ENCODE measurements around the gene MED17. TPM values are rescaled to one million over a fixed set of nuclear protein-coding genes. Genes with fewer than 3 reads are reported as not detected.

Gene MED17
- total RNA-seq, 1 experiment from 2014 or later: 41.1 TPM

GRCh38 chr11:93746101-93746500, 38.0 kb upstream of the MED17 start:
- no peaks in the 10 kb centered on the region for H3K9me2 ChIP-seq (ENCODE audit: insufficient read depth)
- H3K4me2 ChIP-seq (ENCODE audit: low read length): no peak overlapping the region
- ChIA-PET POLR2A (no interaction called here), RAD21 (ENCODE audit: low non-redundant PET in 1 of 2, low total read pairs in 2 of 2, uncharacterized antibody in 2 of 2, unreplicated experiment in 2 of 2) (no interaction called here), CTCF (no interaction called here)
- H3K9me3 ChIP-seq (ENCODE audit: control insufficient read depth in 1 of 2, insufficient read depth in 1 of 2, low read depth in 1 of 2, low read length in 2 of 2): no peaks in the 10 kb centered on the region
- no peaks in the 10 kb centered on the region for H3K36me3 ChIP-seq (ENCODE audit: control insufficient read depth in 1 of 2, insufficient read depth in 2 of 2, low read length in 2 of 2)
- no peak for DNase-seq (ENCODE audit: low read depth, low spot score)
- ATAC-seq: no peak
- H3K4me3 ChIP-seq (replicated peaks in 1 of 2; ENCODE audit: low read depth in 1 of 2, low read length in 2 of 2): no peak overlapping the region
- no peaks in the 10 kb centered on the region for H4K20me1 ChIP-seq (ENCODE audit: insufficient read depth)
- H3K4me1 ChIP-seq (ENCODE audit: control insufficient read depth in 1 of 2, insufficient read depth in 2 of 2, low read length in 2 of 2): peaks cover 2 to 5% of the 10 kb centered on the region in 2 experiments; a peak in 1 of 4 replicates
- H2AFZ ChIP-seq (ENCODE audit: low read depth, low read length, poor library complexity, severe bottlenecking): no peak overlapping the region
- no TSS peak for BruUV-seq (replicated peaks)
- no peak overlapping the region for H3K9ac ChIP-seq (ENCODE audit: low read length)
- no peaks in the 10 kb centered on the region for H3K27me3 ChIP-seq (ENCODE audit: insufficient read depth, low read length)
- H3K27ac ChIP-seq (ENCODE audit: low read depth, low read length): no peak overlapping the region
- peaks cover 20% of the 10 kb centered on the region for H3K79me2 ChIP-seq (ENCODE audit: insufficient read depth, low read length)
- TF ChIP-seq EZH2 (IDR thresholded peaks at IDR 0.05): no peak
- TF ChIP-seq FOSL1 (IDR thresholded peaks at IDR 0.05; ENCODE audit: low read depth): no peak
- no peak for TF ChIP-seq ZBTB33 (IDR thresholded peaks at IDR 0.05; ENCODE audit: extremely low read depth, insufficient replicate concordance, low read length)
- no peak for TF ChIP-seq SIN3A (IDR thresholded peaks at IDR 0.05; ENCODE audit: low read depth)
- no peak for TF ChIP-seq ZFX (IDR thresholded peaks at IDR 0.05)
- TF ChIP-seq TCF7L2 (IDR thresholded peaks at IDR 0.05; ENCODE audit: borderline replicate concordance, extremely low read depth, insufficient read depth, insufficient read length): no peak
- TF ChIP-seq ELF1 (IDR thresholded peaks at IDR 0.05; ENCODE audit: borderline replicate concordance, low read depth): no peak
- intact Hi-C loops (cut with micrococcal nuclease): no loop called here

- Histone ChIP-seq H4K20me1 (ENCODE audit: insufficient read depth) (no peaks in the 10 kb centered on the region), H3K79me2 (ENCODE audit: insufficient read depth, low read length) (peaks cover 12% of the 10 kb centered on the region; the same call in 1 of the 2 replicates), H3K9me2 (ENCODE audit: insufficient read depth) (no peaks in the 10 kb centered on the region), H3K4me1 (ENCODE audit: control insufficient read depth in 1 of 2, insufficient read depth in 2 of 2, low read length in 2 of 2) (peaks cover 2 to 5% of the 10 kb centered on the region in 2 experiments; a peak in 1 of 4 replicates), H3K36me3 (ENCODE audit: control insufficient read depth in 1 of 2, insufficient read depth in 2 of 2, low read length in 2 of 2) (no peaks in the 10 kb centered on the region), H3K9me3 (ENCODE audit: control insufficient read depth in 1 of 2, insufficient read depth in 1 of 2, low read depth in 1 of 2, low read length in 2 of 2) (no peaks in the 10 kb centered on the region), H3K4me3 (replicated peaks in 1 of 2; ENCODE audit: low read depth in 1 of 2, low read length in 2 of 2) (no peak overlapping the region), H3K27ac (ENCODE audit: low read depth, low read length) (no peak overlapping the region), H3K4me2 (ENCODE audit: low read length) (no peak overlapping the region), H3K27me3 (ENCODE audit: insufficient read depth, low read length) (no peaks in the 10 kb centered on the region), H2AFZ (ENCODE audit: low read depth, low read length, poor library complexity, severe bottlenecking) (no peak overlapping the region), H3K9ac (ENCODE audit: low read length) (no peak overlapping the region)
- DNase-seq (ENCODE audit: low read depth, low spot score): no peak
- RAD21 ChIA-PET (ENCODE audit: low non-redundant PET in 1 of 2, low total read pairs in 2 of 2, uncharacterized antibody in 2 of 2, unreplicated experiment in 2 of 2): no interaction called here
- POLR2A ChIA-PET: no interaction called here
- no peak for ATAC-seq
- no TSS peak for BruUV-seq (replicated peaks)
- intact Hi-C loops (cut with micrococcal nuclease): no loop called here
- CTCF ChIA-PET: no interaction called here
- TF ChIP-seq ATF3 (IDR thresholded peaks at IDR 0.05) (no peak), POLR2A (IDR thresholded peaks at IDR 0.05; ENCODE audit: borderline replicate concordance, extremely low read depth, insufficient read depth, insufficient read length) (no peak), CTCF (IDR thresholded peaks at IDR 0.05 in 2 of 3, conservative IDR thresholded peaks at IDR 0.05 in 1 of 3; ENCODE audit: borderline replicate concordance in 1 of 3, insufficient read depth in 1 of 3, low read depth in 2 of 3, low read length in 2 of 3) (no peak), CEBPB (IDR thresholded peaks at IDR 0.05; ENCODE audit: low read depth) (no peak), EZH2phosphoT487 (IDR thresholded peaks at IDR 0.05; ENCODE audit: borderline replicate concordance) (no peak), POLR2AphosphoS5 (IDR thresholded peaks at IDR 0.05; ENCODE audit: low read depth, low read length) (no peak), ZBTB33 (IDR thresholded peaks at IDR 0.05; ENCODE audit: extremely low read depth, insufficient replicate concordance, low read length) (no peak), ELF1 (IDR thresholded peaks at IDR 0.05; ENCODE audit: borderline replicate concordance, low read depth) (no peak), JUND (IDR thresholded peaks at IDR 0.05) (no peak), SP1 (IDR thresholded peaks at IDR 0.05; ENCODE audit: low read depth) (no peak), ZNF274 (IDR thresholded peaks at IDR 0.05; ENCODE audit: low read depth, low read length) (no peak)
These were observed 37.0 kb upstream of the MED17 start for GRCh38 chr11:93747122-93747521.
